NCI-H1105 treated with DMSO at 0.1 percent for 48 hours (cell line): ENCODE results near the gene PLEKHN1.

Source experiments
- DNase-seq: peaks from one replicate; lab custom pipeline; 2025; lab: John Stamatoyannopoulos, UW

The PLEKHN1 gene

DNA sequence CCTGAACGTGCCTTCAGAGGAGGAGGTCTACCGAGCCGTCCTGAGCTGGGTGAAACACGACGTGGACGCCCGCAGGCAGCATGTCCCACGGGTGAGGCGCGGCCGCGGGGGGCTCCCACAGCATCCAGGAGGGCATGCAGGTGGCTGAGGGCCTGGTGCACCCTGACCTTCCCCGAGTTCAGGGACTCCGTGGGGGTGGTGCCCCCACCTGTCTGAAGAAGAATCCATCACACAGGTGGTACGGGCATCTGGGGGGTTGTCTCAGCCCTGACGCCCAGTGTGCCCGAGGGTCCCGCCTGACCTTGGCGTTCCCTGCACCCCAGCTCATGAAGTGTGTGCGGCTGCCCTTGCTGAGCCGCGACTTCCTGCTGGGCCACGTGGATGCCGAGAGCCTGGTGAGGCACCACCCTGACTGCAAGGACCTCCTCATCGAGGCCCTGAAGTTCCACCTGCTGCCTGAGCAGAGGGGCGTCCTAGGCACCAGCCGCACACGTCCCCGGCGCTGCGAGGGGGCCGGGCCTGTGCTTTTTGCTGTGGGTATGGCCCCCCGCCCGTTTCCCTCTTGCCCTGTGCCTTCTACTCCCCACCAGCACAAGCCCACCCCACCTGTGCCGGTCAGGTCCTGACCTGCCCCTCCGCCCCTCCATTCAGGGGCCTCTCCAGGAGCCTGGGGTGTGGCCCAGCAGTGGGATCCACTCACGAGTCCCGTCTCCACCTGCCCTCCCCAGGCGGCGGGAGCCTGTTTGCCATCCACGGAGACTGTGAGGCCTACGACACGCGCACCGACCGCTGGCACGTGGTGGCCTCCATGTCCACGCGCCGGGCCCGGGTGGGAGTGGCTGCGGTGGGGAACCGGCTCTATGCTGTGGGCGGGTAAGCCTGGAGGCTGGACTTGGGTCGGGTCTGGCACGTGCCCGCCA, 3.6 kb upstream of the PLEKHN1 start:
- DNase-seq = no peak

DNA sequence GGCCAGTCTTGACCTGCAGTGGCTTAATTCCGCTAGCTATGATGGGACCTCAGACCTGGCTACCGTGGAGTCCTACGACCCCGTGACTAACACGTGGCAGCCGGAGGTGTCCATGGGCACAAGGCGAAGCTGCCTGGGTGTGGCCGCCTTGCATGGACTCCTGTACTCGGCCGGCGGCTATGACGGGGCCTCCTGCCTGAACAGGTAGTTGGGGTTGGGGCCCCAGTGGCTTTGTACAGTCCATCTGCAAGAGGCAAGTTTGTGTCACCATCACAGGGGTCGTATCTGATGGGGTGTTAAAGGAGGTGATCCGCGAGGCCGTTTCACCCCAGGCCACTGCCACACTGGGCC, 3.0 kb upstream of the PLEKHN1 start:
- DNase-seq = no peak

DNA sequence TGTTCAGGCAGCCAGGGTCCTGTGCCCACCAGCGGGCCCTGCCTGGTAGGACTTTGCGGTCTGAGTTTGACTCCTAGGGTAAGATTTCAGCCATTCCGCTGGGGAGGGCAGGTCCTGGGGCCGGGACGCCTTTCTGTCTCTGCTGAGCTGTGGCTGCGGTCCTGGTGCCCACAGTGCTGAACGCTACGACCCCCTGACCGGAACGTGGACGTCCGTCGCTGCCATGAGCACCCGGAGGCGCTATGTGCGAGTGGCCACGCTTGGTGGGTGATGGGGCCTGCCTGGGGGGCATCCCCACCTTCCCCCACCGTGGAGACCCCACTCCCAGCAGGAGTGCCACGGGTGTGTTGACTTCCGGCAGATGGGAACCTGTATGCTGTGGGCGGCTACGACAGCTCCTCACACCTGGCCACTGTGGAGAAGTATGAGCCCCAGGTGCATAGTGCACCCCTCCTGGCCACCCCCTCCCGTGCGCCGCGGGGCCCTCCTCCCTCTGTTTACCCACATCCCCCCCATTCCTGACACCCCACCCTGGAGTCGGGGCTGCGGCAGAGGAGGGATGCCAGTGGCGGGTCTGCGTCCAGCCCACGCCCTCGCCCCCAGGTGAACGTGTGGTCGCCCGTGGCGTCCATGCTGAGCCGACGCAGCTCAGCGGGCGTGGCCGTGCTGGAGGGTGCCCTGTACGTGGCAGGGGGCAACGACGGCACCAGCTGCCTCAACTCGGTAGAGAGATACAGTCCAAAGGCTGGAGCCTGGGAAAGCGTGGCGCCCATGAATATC, 2.3 kb upstream of the PLEKHN1 start:
- no peak for DNase-seq

DNA sequence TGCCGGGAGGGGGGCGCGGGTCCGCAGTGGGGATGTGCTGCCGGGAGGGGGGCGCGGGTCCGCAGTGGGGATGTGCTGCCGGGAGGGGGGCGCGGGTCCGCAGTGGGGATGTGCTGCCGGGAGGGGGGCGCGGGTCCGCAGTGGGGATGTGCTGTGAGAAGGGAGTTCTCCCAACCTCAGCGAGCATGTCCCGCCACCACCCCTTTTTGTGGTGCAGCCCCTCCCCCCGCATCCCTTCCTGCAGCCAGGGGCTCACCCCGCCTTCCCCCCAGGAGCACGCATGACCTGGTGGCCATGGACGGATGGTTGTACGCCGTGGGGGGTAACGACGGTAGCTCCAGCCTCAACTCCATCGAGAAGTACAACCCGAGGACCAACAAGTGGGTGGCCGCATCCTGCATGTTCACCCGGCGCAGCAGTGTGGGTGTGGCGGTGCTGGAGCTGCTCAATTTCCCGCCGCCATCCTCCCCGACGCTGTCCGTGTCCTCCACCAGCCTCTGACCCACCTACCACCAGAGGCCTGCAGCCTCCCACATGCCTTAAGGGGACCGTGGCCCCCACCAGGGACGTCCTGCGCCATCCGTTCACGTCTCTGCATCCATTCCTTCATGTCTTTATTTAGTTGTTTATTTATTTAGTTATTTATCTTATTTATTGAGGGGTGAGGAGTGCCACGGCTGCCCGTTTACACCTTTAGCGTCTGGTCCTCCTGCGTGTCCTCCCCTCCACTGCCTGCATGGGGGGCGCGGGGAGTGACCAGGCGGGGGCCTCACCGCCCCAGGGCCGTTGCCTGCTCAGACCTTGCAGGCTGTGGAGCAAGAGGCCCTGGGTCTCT, 1.4 kb upstream of the PLEKHN1 start:
- no peak for DNase-seq

DNA sequence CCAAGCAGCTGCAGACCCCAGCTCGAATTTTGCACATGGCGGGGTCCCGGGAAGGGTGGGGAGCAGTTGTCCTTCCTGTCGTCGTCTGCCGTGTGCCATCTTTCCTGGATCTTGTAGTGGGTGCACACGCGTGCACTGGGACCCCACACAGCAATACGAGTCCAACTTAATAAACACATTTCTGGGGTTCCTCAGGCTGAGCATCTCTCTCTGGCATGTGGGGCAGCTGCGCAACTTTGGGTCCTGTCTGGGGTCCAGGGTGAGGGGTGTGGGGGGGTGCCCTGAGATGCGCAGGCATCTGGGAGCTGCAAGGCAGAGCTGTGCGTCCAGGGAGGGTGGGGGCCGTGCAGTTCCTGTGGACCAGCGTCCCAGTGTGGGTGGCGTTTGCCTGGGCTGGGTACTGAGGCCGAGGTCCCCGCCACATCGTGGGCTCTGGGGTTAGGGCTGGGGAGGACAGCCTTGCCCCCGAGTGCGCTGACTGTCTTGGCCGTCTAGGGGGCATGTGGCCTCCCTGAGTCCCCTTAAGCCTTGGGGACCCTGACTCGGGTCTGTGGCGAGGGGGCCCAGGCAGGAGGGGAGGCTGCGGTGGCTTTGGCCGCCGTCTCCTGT, 652 bp upstream of the PLEKHN1 start:
- no peak for DNase-seq

DNA sequence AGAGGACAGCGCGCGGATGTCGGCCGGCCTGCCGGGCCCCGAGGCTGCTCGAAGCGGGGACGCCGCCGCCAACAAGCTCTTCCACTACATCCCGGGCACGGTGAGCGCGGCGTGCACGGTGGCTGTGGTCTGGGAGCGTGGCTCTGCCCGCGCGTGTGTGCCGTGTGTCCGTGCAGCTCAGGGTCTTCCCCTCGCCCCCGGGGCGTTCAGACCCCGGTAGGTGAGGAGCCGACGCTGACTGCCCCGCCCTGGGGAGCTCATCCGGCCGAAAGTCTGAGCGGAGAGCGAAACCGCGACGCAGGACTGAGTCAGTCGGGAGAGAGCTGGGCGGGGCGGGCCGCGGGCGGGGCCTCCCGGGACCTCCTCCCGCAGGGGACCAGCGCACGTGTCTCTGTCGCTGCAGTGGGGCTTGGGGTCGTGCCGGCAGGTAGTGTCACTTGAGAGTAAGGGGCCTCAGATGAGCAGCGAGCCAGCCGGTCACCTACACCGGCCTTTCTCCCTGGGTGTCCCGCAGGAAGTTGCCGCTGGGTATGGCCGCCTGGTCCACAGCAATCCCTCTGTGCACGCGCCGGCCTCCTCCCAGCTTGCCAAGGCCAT, 520 bp downstream of the PLEKHN1 start:
- peak; percentile 6 for DNase-seq

DNA sequence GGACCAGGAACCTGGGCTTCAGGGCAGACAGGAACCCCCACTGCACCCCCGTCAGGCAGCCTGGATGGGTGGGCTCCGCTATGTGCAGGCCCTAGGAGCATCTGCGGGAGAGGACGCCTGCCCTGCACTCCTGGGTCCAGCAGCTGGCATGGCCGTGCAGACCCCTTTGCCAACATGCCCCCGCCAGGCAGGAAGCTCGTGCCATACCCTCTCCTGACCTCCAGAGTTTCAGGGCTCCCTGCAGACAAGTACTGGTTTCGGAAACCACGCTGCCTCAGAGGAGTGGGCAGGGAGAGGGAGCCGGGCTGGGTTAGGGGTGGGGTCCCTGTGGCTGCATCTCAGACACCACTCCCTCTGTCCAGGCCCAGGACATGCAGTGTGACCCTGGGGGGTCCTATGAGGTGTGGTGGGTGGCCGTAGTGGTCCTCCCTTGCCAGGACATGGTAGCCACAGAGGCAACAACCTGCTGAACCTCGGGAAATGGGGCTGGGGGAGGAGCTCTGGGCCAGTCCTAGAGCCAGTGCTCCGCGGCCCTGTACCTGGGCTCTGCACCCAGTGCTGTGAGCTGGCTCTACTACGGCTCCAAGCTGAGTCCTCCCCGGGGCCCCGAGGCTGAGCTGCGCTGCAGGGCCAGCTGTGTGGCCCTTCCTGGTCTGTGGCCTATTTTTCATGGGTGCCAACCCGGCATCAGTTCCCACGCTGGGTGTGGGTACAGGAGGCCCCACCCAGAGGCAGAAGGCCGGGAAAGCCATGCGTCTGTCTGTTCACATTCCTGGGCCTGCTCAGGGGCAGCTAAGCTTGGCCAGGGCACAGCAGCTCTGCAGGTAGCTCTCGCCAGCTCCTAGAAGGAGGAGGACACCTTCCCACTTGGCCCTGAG, 1.4 kb downstream of the PLEKHN1 start:
- no peak for DNase-seq

DNA sequence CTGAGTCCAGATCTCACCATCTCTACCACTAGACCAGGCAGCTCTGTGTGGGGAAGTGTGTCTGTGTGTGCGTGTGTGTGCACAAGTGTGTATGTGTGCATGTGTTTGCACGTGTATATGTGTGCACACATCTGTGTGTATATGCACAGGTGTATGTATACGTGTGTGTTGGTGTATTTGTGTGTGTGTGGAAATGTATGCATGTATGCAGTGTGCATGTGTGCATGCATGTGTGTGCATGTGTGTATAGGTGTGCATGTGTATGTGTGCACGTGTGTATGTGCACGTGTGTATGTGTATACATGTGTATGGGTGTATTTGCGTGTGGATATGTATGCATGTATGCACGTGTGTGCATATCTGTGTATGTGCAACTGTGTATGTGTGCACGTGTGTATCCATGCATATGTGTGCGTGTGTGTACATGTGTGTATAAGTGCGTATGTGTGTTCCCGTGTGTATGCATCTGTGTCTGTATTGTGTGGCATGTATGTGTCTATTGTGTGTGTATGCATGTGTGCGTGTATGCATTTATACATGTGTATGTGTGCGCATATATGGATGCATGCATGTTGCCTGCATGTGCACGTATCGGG, 3.1 kb downstream of the PLEKHN1 start:
- DNase-seq = no peak

DNA sequence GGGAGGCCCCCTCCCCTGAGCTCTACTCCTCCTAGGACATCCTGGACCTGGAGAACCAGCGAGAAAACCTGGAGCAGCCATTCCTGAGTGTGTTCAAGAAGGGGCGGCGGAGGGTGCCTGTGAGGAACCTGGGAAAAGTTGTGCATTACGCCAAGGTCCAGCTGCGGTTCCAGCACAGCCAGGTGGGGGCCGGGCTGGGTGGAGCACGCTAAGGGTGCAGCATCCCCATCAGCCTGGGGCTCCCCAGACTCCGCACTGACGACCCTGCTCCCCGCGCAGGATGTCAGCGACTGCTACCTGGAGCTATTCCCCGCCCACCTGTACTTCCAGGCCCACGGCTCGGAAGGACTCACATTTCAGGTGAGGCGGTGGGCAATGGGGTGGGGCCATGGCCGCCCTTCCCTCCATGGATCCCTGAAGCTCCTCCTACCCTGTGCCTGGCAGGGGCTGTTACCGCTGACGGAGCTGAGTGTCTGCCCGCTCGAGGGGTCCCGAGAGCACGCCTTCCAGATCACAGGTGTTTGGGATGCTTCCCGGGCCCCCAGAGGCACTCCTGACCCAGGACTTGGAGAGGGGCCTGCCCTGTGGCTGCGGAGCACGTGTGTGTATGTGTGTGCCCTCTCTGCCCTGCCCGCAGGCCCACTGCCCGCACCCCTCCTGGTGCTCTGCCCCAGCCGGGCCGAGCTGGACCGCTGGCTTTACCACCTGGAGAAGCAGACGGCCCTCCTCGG, 4.1 kb downstream of the PLEKHN1 start:
- DNase-seq = peak; percentile 7

DNA sequence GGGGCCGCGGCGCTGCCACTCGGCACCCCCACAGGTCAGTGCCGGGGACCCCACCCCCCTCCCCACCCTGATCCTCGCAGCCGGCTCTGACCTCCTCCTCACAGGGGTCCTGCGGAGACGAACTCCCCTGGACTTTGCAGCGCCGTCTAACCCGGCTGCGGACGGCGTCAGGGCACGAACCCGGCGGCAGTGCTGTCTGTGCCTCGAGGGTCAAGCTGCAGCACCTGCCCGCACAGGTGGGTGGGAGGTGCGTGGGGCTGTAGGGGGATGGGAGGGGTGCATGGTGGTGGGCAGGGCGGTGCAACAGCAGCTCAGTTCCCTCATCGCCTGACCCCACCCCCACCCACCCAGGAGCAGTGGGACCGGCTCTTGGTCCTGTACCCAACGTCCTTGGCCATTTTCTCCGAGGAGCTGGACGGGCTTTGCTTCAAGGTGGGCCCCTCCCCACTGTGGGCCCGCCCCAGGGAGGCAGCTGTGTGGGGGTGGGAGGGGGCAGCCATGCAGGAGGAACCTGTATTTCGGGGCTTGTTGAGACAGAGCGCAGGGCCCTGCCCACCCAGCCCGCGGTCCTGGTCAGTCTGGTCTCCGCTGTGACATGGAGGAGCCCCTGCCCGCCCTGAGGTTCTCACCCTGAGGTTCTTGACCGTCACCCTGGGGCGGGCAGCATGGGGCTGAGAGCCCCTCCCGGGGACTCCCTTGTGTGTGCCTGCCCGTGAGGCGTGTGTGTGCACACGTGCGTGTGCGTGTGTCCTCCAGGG, 4.9 kb downstream of the PLEKHN1 start:
- no peak for DNase-seq

DNA sequence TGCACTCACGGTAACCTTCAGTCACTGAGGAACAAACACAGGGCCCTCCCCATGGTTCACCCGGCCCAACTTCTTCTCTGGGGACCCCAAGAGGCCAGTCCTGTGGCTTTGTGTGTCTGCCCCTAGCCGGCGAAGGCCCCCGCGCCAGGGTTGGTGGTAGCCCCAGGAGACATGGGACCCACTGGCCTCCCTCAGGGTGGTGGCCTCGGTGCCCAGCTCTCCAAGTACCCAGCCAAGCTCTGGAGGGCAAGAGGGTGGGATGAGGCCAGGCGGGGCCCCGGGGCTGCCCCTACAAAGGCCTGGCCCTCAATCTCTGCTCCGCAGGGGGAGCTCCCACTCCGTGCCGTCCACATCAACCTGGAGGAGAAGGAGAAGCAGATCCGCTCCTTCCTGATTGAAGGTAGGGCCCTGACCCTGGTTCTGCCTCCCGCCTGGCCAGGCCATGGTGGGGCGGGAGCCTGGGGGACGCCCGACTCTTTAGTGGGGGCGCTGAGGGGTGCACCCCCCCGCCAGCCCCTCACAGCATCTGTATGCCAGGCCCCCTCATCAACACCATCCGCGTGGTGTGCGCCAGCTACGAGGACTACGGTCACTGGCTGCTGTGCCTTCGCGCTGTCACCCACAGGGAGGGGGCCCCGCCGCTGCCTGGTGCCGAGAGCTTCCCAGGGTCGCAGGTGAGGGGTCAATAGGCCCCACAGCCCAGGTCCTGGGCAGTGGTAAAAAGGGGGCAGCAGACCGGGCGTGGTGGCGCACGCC, 5.6 kb downstream of the PLEKHN1 start:
- DNase-seq = no peak

DNA sequence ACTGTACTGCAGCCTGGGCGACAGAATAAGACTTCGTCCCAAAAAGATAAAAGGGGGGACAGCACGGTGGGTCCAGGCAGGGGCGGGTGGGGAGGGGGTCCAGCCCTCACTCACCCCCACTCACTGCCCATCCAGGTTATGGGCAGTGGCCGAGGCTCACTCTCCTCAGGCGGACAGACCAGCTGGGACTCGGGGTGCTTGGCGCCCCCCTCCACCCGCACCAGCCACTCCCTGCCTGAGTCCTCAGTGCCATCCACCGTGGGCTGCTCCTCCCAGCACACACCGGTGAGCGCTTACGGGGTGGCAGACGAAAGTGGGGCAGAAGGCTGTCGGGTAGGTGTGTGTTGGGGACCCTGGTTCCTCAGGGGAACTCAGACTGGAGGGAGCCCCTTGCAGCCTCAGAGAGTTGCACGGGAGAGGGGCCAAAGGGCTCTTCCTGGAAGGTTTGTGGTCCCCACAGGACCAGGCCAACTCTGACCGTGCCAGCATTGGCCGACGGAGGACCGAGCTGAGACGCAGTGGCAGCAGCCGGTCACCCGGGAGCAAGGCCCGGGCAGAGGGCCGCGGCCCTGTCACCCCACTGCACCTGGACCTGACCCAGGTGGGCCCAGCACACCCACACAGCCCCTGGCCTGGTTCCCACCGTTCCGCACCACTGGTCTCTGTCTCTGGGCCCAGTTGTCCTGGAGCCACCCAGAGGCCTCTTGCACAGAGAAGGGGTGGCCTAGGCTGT, 6.6 kb downstream of the PLEKHN1 start:
- DNase-seq = no peak

DNA sequence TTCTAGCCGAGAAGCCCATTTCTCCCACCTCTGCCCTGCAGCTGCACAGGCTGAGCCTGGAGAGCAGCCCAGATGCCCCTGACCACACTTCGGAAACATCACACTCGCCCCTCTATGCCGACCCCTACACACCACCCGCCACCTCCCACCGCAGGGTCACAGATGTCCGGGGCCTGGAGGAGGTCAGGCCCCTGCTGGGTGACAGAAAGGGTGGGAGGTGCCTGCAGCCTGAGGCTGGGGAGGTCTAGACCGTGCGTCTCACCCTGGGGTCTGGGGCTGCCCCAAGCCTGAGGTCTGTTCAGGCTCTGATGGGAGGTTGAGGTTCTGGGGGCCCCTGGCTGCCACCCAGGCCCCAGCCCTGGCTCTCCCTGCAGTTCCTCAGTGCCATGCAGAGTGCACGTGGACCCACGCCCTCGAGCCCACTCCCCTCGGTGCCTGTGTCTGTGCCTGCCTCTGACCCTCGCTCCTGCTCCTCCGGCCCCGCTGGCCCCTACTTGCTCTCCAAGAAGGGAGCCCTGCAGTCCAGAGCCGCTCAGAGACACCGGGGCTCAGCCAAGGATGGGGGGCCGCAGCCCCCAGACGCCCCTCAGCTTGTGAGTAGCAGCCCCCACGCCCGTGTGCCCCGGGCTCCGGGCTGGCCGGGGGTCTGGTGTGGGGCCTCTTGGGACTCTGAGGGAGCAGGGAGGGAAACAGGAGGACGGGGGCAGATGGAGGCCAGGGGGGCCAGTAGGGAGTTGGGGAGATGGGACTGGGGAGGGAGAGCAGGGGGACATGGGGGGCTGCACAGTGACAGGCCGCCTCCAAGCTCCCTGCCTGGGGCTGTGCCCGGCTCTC, 7.4 kb downstream of the PLEKHN1 start:
- DNase-seq = no peak

DNA sequence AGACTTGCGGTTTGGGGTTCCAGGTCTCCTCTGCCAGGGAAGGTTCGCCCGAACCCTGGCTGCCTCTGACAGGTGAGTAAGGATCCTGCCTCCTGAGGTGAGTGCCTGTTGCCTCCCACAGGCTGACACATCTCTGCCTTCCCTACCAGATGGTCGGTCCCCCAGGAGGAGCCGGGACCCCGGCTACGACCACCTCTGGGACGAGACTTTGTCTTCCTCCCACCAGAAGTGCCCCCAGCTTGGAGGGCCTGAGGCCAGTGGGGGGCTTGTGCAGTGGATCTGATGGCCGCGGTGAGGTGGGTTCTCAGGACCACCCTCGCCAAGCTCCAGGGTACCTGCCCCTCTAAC, 8.0 kb downstream of the PLEKHN1 start:
- no peak for DNase-seq

DNA sequence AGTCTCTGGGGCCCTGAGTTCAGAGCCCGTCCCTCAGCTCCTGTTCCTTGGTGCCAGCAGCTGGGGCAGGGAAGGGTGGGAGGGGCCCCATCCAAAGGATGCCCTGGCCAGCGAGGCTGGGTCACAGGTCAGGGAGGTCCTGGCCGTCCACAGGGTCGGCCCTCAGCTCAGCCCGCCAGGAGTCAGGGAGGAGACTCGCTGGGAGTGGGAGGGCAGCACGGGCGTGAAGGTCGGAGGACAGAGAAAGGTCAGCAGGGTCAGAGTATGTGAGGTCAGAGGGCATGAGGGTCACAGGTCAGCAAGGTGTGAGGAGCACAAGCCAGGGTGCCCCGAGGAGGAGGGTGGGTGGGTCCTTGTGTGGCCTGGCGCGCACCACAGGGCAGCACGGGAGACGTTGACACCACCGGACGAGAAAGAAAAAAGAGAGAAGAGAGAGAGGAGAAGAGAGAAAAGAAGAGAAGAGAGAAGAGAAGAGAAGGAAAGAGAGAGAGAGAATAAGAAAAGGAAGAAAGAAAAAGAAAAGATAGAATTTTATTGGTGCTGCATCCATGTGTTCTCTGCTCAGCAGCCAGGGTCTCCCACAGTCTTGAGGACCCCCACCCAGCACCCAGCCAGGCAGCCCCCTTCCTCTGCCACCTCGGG, 8.5 kb downstream of the PLEKHN1 start:
- no peak for DNase-seq

DNA sequence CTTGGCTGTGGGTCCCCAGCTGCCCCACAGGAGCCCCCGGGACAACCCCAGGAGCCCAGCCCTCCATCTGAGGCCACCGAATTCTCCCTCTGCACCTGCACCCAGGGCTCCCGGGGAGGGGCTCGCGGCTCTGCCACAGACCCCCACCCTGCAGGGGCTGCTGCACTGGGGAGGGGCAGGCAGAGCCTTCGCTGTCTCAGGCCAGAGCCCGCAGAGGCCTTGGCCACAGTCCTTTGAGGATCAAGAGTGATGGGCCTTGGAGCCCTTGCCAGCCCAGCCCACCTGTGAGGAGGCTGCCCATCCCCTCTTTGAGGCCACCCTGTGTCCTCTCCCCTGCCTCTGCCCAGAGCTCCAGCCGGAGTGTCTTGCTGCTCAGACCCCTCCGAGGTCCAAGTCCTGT, 9.1 kb downstream of the PLEKHN1 start:
- no peak for DNase-seq
